IPS-18a (cell line): Measurements from ENCODE around the gene GNB1L.
A peak's percentile ranks its signal among the peaks of the same experiment; 100 is the strongest.

ENCODE experiments used
- H3K27ac ChIP-seq: one replicate; pipeline ENCODE4 v1.5.1; 2013; ENCODE audit warnings: low read length
- H3K27me3 ChIP-seq: one replicate; pipeline ENCODE4 v1.6.1; 2013; ENCODE audit warnings: mild to moderate bottlenecking, low read length; ENCODE audit not compliant: control insufficient read depth, insufficient read depth
- H3K36me3 ChIP-seq: one replicate; pipeline ENCODE4 v1.6.1; 2013; ENCODE audit warnings: low read depth, low read length; ENCODE audit not compliant: control insufficient read depth
- H3K4me1 ChIP-seq: one replicate; pipeline ENCODE4 v1.6.1; 2013; ENCODE audit warnings: low read depth, low read length; ENCODE audit not compliant: control insufficient read depth
- H3K4me3 ChIP-seq: one replicate; pipeline ENCODE4 v1.5.1; 2013; ENCODE audit warnings: low read length
- H3K9ac ChIP-seq: one replicate; pipeline ENCODE4 v1.6.1; 2013; ENCODE audit warnings: mild to moderate bottlenecking, low read length, moderate library complexity
- H3K9me3 ChIP-seq: one replicate; pipeline ENCODE4 v1.6.1; 2013; ENCODE audit warnings: low read depth, low read length; ENCODE audit not compliant: control insufficient read depth

GNB1L gene

GRCh38 chr22:19896665-19897355 is 42.1 kb upstream of the GNB1L start:
- H3K27ac ChIP-seq = no peak overlapping the region

GRCh38 chr22:19895160-19895849 is 40.6 kb upstream of the GNB1L start:
- peaks cover 22% of the 10 kb centered on the region for H3K4me1 ChIP-seq
- no peak overlapping the region for H3K4me3 ChIP-seq
- H3K36me3 ChIP-seq = no peaks in the 10 kb centered on the region
- H3K9me3 ChIP-seq = no peaks in the 10 kb centered on the region
- no peak overlapping the region for H3K9ac ChIP-seq
- peaks cover 16% of the 10 kb centered on the region for H3K27me3 ChIP-seq
- H3K27ac ChIP-seq = no peak overlapping the region

More at GRCh38 chr22:19896665-19897355, 42.1 kb upstream of the GNB1L start:
- Histone ChIP-seq H3K4me3 (no peak overlapping the region), H3K27me3 (peaks cover 15% of the 10 kb centered on the region), H3K36me3 (no peaks in the 10 kb centered on the region), H3K4me1 (peaks cover 12% of the 10 kb centered on the region), H3K9me3 (no peaks in the 10 kb centered on the region), H3K9ac (no peak overlapping the region)

- Histone ChIP-seq H3K27me3 (peaks cover 19% of the 10 kb centered on the region), H3K9ac (no peak overlapping the region), H3K36me3 (no peaks in the 10 kb centered on the region), H3K4me1 (peaks cover 22% of the 10 kb centered on the region), H3K4me3 (no peak overlapping the region), H3K27ac (no peak overlapping the region), H3K9me3 (no peaks in the 10 kb centered on the region)
These were observed 38.7 kb upstream of the GNB1L start for GRCh38 chr22:19893363-19893762.

DNA sequence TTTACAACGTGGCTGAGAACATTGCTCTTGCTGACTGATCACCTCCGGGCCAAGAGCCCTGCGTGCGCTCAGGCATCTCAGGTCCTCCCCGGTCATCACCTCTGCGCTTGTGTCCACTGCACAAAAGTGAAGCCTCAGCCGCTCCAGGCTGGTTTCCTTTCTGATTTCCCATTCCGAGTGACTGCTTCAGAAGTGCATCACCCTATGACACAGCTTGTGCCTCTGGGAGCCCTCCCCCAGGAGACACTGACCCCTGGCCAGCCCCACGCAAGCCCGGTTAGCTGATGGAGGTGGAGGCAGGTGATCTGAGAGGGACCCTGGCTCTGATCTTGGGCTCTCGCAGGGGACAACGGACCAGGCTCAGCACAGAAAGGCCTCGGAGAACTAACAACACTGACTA is 38.3 kb upstream of the GNB1L start:
- H3K4me1 ChIP-seq = peaks cover 22% of the 10 kb centered on the region
- H3K9ac ChIP-seq = no peak overlapping the region
- no peaks in the 10 kb centered on the region for H3K9me3 ChIP-seq
- H3K4me3 ChIP-seq = no peak overlapping the region
- peaks cover 19% of the 10 kb centered on the region for H3K27me3 ChIP-seq
- no peaks in the 10 kb centered on the region for H3K36me3 ChIP-seq
- H3K27ac ChIP-seq = no peak overlapping the region

- peak overlapping the region; percentile 30 for H3K27ac ChIP-seq
- peak overlapping the region; percentile 38 for H3K9ac ChIP-seq
- peaks cover 19% of the 10 kb centered on the region for H3K27me3 ChIP-seq
- peak overlapping the region; percentile 6 for H3K4me3 ChIP-seq
- H3K4me1 ChIP-seq = peaks cover 22% of the 10 kb centered on the region
- H3K36me3 ChIP-seq = no peaks in the 10 kb centered on the region
- H3K9me3 ChIP-seq = no peaks in the 10 kb centered on the region
These were observed 37.7 kb upstream of the GNB1L start for GRCh38 chr22:19892257-19892879.

DNA sequence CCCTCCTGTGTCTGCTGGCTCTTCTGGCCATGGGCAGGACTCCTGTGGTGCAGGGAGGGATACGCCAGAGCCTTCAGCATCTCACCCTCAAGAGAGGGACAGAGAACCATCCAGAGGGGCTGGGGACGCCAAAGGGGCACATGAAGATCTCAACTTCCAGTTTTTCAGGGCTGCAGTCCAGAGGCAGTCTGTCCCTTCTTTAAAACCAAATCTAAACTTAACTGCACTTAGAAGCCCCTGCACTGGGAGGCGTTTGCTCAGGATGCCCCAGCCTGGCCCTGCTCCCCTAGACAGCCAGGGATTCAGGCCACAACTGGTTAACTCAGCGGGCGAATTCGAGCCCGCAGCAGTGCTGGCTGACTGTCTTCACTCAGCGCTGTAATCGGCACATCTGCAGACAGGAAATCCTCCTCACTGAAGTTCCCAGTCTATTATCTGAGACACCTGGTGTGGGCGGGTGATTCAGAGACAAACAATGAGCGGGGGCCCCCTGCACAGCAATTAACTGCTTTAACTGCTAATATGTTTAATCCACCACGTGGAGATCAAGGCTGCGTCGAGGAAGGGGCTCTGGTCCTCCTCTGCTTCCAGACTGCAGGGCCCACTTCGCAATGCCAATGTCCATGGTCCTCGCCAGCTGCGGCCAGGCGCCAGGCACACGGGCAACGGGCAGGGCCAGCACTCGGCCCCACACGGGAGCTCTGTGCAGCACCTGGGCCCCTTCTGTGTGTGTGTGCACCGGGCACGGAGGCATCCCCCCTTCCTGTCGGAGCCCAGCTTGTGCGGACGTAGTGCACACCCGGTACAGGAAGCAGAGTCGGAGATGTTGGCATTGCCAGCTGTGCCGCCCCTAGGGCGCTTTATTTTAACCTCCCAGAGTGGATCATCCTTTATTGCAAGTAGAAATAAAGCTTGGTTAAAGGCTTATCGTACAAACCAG is 36.9 kb upstream of the GNB1L start:
- Histone ChIP-seq H3K9me3 (no peaks in the 10 kb centered on the region), H3K36me3 (no peaks in the 10 kb centered on the region), H3K27ac (peak overlapping the region; percentile 30), H3K9ac (peak overlapping the region; percentile 38), H3K4me3 (peak overlapping the region; percentile 6), H3K27me3 (peaks cover 19% of the 10 kb centered on the region), H3K4me1 (peaks cover 22% of the 10 kb centered on the region)

DNA sequence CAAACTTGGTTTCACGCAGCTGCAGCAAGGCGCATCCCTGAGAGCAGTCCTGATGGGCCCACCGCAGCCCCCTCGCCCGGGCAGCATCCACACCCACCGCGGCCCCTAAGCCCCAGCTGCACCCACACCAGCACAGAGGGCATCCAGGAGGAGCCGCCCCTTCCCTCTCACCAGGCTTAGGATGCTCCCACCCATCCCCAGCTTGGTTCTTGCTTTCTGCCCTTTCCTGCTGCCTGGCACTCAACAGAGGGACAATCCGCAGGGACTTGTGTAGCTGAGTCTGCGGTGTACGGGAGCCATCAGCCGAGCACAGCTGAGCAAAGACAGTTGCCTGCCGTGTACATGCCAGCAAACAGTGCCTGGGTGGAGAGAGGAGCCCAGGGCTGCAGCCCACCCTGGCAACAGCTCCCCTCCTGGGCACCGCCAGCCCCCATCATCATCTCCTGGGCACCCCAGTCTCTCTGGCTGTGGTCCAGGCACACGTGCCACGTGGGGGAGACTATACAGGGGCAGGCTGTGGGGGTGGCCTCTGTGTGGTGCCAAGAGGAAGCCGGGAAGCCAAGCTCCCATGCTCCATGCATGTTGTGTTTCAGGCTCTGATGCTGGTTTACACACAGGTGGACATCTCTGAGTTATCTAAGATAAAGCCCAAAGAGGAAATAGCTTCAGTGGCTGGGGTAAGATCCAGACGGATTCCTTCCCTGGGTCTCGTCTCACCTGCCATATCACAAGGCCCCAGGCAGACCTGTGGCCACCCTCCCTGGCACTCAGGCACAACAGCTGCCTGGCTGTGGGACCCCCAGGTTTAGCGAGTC is 36.0 kb upstream of the GNB1L start:
- H3K9me3 ChIP-seq = no peaks in the 10 kb centered on the region
- H3K27me3 ChIP-seq = peaks cover 19% of the 10 kb centered on the region
- peaks cover 22% of the 10 kb centered on the region for H3K4me1 ChIP-seq
- H3K36me3 ChIP-seq = no peaks in the 10 kb centered on the region
- no peak overlapping the region for H3K4me3 ChIP-seq
- no peak overlapping the region for H3K9ac ChIP-seq
- H3K27ac ChIP-seq = no peak overlapping the region

DNA sequence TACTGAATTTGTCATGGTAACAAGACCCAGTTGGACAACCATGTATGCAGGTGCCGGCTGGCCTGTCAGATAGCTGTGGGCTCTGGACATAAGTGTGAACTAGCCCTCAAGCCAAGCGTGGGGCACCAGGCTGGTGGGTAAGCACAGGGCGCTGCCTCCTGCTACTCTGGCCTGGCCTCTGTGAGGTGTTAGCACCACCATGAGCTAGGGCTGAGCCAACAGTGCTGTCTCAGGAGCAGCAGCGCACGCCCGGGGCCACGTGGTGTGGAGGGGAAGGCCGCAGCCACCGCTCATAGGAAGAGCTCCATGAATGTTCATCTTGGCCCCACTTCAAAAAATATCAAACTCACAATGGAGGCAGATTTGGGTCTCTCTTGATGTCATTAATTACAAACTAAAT is 35.3 kb upstream of the GNB1L start:
- H3K27ac ChIP-seq = no peak overlapping the region
- no peak overlapping the region for H3K4me3 ChIP-seq
- no peak overlapping the region for H3K9ac ChIP-seq
- H3K36me3 ChIP-seq = no peaks in the 10 kb centered on the region
- H3K27me3 ChIP-seq = peaks cover 19% of the 10 kb centered on the region
- H3K4me1 ChIP-seq = peaks cover 22% of the 10 kb centered on the region
- no peaks in the 10 kb centered on the region for H3K9me3 ChIP-seq

GRCh38 chr22:19888131-19888746 is 33.6 kb upstream of the GNB1L start:
- Histone ChIP-seq H3K4me1 (peaks cover 22% of the 10 kb centered on the region), H3K27ac (no peak overlapping the region), H3K4me3 (no peak overlapping the region), H3K9me3 (no peaks in the 10 kb centered on the region), H3K27me3 (peaks cover 18% of the 10 kb centered on the region), H3K9ac (no peak overlapping the region), H3K36me3 (no peaks in the 10 kb centered on the region)

GRCh38 chr22:19887256-19887985 is 32.7 kb upstream of the GNB1L start:
- Histone ChIP-seq H3K4me1 (peaks cover 16% of the 10 kb centered on the region), H3K4me3 (no peak overlapping the region), H3K27ac (no peak overlapping the region), H3K27me3 (peaks cover 10% of the 10 kb centered on the region), H3K9me3 (no peaks in the 10 kb centered on the region), H3K36me3 (no peaks in the 10 kb centered on the region), H3K9ac (no peak overlapping the region)
